Measurements from ENCODE around the gene LY86. TPM values are rescaled to one million over a fixed set of nuclear protein-coding genes. Genes with fewer than 3 reads are reported as not detected.

LY86 gene
- polyA plus RNA-seq, 1 of the 3 experiments (the other 2 are of a cell fraction): not detected

DNA sequence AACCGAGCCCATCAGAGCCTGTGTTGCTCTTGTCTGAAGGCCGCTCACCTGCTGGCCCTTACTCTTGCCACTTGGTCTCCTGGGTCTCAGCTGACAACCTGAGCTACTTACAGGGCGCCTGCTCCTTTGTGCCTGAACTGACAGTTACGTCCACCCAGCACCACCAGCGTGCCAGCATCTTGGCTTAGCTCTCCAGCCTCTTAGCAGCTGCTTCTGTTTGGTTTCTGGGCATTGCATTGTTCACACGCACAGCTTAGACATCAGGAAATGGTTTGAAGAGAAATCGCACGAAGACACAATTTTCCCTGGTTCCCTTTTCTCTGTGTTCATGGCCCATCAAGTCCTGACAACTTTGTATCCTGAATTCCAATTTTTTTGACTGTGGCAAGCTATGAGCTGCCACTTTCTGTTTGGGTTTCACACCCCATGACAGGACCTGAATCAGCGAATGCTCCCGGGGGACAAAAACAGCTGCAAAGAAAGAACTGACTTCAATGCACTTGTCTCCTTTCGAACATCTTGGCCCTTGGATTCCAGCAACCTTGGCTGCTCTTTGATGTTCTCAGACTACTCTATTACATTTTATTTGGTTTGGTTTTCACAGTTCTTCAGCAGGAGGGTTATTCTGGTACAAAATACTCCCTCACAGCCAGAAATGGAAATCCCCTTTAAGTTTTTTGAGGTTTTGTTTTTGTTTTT is 45.2 kb upstream of the LY86 start:
- Histone ChIP-seq H3K79me2 (ENCODE audit: insufficient read depth) (no peaks in the 10 kb centered on the region), H3F3A (replicated peaks; ENCODE audit: insufficient read depth) (no peaks in the 10 kb centered on the region), H2AFZ (ENCODE audit: low read depth) (no peak overlapping the region), H4K20me1 (ENCODE audit: insufficient read depth) (no peaks in the 10 kb centered on the region), H3K27me3 (ENCODE audit: insufficient read depth) (no peaks in the 10 kb centered on the region; the same call in 1 of the 2 replicates), H3K4me3 (ENCODE audit: low read depth in 2 of 2, low read length in 1 of 2) (no peak overlapping the region), H3K36me3 (replicated peaks in 1 of 2; ENCODE audit: control insufficient read depth in 1 of 2, insufficient read depth in 2 of 2, low read length in 1 of 2) (no peaks in the 10 kb centered on the region), H3K4me1 (ENCODE audit: control insufficient read depth in 1 of 2, insufficient read depth in 2 of 2, low read depth in 1 of 2, low read length in 1 of 2) (peaks cover 0 to 2% of the 10 kb centered on the region in 2 experiments; a peak in 1 of 4 replicates), H3K4me2 (no peak overlapping the region), H3K9ac (no peak overlapping the region), H3K9me3 (no peaks in the 10 kb centered on the region), H3K27ac (ENCODE audit: low read depth in 2 of 2, low read length in 1 of 2) (no peak overlapping the region), H3K9me2 (no peaks in the 10 kb centered on the region)
- ChIA-PET POLR2A (no interaction called here), CTCF (no interaction called here)
- no peak for TF ChIP-seq SIN3A (IDR thresholded peaks at IDR 0.05; ENCODE audit: borderline replicate concordance, low read depth, low read length)
- no peak for TF ChIP-seq TAF1 (IDR thresholded peaks at IDR 0.05; ENCODE audit: borderline replicate concordance, low read depth, low read length)
- no peak for TF ChIP-seq CTCF (IDR thresholded peaks at IDR 0.05)
- 21% methylated on average over 9 of the region's 11 CpGs for WGBS (ENCODE audit: low lambda C conversion rate)
- no peak for DNase-seq

DNA sequence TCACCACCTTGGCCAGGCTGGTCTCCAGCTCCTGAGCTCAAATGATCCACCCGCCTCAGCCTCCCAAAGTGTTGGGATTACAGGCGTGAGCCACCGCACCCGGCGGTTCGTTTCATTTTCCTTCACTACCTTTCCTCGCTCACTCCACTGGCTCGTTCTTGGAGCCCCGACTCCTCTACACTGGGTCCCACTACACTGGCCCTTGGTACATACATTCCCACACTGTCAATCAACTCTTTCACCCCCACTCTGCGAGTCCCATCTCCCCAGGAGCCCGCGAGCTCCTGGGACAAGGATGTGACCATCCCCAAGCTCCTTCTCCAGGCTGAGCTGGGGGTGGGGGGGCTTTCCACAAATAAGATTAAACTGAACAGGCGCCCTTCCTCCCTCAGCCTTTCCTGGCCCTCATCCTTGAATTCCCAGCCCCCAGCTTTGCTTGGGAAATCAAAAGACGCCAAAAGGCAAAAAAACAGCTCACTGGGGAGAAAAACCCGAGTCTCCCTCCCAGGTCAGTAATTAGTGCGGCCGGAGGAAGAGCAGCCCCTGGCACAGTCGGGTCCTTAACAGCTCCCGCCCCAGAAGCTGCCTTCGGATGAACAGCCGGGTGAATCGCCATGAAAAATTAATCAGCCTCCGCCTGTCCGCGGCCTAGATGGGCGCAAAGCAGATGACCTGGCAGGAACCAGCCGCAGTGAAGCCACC is 42.8 kb upstream of the LY86 start:
- CTCF ChIA-PET: interaction anchor here (0.9 to 3.5 kb wide), 10 partner anchors 8 to 1402 kb away, joined by 3 to 32 read pairs (median 8); no protein-coding TSS in a partner anchor
- Histone ChIP-seq H3F3A (replicated peaks; ENCODE audit: insufficient read depth) (no peaks in the 10 kb centered on the region), H3K9me2 (no peaks in the 10 kb centered on the region), H3K36me3 (replicated peaks in 1 of 2; ENCODE audit: control insufficient read depth in 1 of 2, insufficient read depth in 2 of 2, low read length in 1 of 2) (no peaks in the 10 kb centered on the region), H3K4me3 (ENCODE audit: low read depth in 2 of 2, low read length in 1 of 2) (0 out of 4 replicates have a peak overlapping the region, but pooled peaks of 1 of the 2 experiments have one; percentile 27), H3K4me2 (peak overlapping the region; percentile 80; the same call in 1 of the 2 replicates), H3K27ac (ENCODE audit: low read depth in 2 of 2, low read length in 1 of 2) (no peak overlapping the region), H3K79me2 (ENCODE audit: insufficient read depth) (no peaks in the 10 kb centered on the region), H3K4me1 (ENCODE audit: control insufficient read depth in 1 of 2, insufficient read depth in 2 of 2, low read depth in 1 of 2, low read length in 1 of 2) (peaks cover 0 to 2% of the 10 kb centered on the region in 2 experiments; a peak in 1 of 4 replicates), H3K9me3 (no peaks in the 10 kb centered on the region), H4K20me1 (ENCODE audit: insufficient read depth) (no peaks in the 10 kb centered on the region), H3K9ac (no peak overlapping the region), H3K27me3 (ENCODE audit: insufficient read depth) (no peaks in the 10 kb centered on the region; the same call in 1 of the 2 replicates), H2AFZ (ENCODE audit: low read depth) (no peak overlapping the region)
- peak; percentile 18 for DNase-seq
- WGBS (ENCODE audit: low lambda C conversion rate): 44% methylated on average over 21 of the region's 27 CpGs
- POLR2A ChIA-PET: no interaction called here
- TF ChIP-seq EP300 (IDR thresholded peaks at IDR 0.05; ENCODE audit: borderline replicate concordance in 1 of 2, low read depth in 1 of 2, low read length in 1 of 2) (no peak), FOXM1 (IDR thresholded peaks at IDR 0.05; ENCODE audit: low read depth) (no peak), TAF1 (IDR thresholded peaks at IDR 0.05; ENCODE audit: borderline replicate concordance, low read depth, low read length) (no peak), MXI1 (IDR thresholded peaks at IDR 0.05; ENCODE audit: low read depth, low read length) (no peak), POLR2AphosphoS5 (IDR thresholded peaks at IDR 0.05; ENCODE audit: low read depth, low read length) (no peak), NFIC (IDR thresholded peaks at IDR 0.05; ENCODE audit: borderline replicate concordance) (no peak), SIN3A (IDR thresholded peaks at IDR 0.05; ENCODE audit: borderline replicate concordance, low read depth, low read length) (no peak), FOSL2 (IDR thresholded peaks at IDR 0.05; ENCODE audit: borderline replicate concordance, low read depth) (no peak), PBX3 (IDR thresholded peaks at IDR 0.05) (no peak), NRF1 (IDR thresholded peaks at IDR 0.05; ENCODE audit: low read depth, low read length) (no peak), CTCF (IDR thresholded peaks at IDR 0.05) (no peak), TCF12 (IDR thresholded peaks at IDR 0.05) (no peak), RCOR1 (IDR thresholded peaks at IDR 0.05; ENCODE audit: low read length) (no peak), RXRA (IDR thresholded peaks at IDR 0.05; ENCODE audit: borderline replicate concordance, low read depth) (no peak), TEAD4 (IDR thresholded peaks at IDR 0.05; ENCODE audit: borderline replicate concordance, insufficient read depth) (no peak)
- TF ChIP-seq, protein P1, sequence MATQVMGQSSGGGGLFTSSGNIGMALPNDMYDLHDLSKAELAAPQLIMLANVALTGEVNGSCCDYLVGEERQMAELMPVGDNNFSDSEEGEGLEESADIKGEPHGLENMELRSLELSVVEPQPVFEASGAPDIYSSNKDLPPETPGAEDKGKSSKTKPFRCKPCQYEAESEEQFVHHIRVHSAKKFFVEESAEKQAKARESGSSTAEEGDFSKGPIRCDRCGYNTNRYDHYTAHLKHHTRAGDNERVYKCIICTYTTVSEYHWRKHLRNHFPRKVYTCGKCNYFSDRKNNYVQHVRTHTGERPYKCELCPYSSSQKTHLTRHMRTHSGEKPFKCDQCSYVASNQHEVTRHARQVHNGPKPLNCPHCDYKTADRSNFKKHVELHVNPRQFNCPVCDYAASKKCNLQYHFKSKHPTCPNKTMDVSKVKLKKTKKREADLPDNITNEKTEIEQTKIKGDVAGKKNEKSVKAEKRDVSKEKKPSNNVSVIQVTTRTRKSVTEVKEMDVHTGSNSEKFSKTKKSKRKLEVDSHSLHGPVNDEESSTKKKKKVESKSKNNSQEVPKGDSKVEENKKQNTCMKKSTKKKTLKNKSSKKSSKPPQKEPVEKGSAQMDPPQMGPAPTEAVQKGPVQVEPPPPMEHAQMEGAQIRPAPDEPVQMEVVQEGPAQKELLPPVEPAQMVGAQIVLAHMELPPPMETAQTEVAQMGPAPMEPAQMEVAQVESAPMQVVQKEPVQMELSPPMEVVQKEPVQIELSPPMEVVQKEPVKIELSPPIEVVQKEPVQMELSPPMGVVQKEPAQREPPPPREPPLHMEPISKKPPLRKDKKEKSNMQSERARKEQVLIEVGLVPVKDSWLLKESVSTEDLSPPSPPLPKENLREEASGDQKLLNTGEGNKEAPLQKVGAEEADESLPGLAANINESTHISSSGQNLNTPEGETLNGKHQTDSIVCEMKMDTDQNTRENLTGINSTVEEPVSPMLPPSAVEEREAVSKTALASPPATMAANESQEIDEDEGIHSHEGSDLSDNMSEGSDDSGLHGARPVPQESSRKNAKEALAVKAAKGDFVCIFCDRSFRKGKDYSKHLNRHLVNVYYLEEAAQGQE (IDR thresholded peaks at IDR 0.05; ENCODE audit: low read depth, low read length): no peak
